Activated CD4-positive, CD25-positive, alpha-beta regulatory T cell treated with anti-CD3 and anti-CD28 coated beads, Interleukin-2, amount 50 U/mL, for 72 hours (primary cell): Measurements from ENCODE around the gene CCNL1.
A peak's percentile ranks its signal among the peaks of the same experiment; 100 is the strongest.
"Not testable (repeated sequence)": the region's sequence is repeated elsewhere in the genome, so short reads cannot be mapped to it uniquely, and the experiment has no call there.

ENCODE experiments used
- DNase-seq: peaks from one replicate; pipeline ENCODE4 v3.0.0; 2021

Gene CCNL1

DNA sequence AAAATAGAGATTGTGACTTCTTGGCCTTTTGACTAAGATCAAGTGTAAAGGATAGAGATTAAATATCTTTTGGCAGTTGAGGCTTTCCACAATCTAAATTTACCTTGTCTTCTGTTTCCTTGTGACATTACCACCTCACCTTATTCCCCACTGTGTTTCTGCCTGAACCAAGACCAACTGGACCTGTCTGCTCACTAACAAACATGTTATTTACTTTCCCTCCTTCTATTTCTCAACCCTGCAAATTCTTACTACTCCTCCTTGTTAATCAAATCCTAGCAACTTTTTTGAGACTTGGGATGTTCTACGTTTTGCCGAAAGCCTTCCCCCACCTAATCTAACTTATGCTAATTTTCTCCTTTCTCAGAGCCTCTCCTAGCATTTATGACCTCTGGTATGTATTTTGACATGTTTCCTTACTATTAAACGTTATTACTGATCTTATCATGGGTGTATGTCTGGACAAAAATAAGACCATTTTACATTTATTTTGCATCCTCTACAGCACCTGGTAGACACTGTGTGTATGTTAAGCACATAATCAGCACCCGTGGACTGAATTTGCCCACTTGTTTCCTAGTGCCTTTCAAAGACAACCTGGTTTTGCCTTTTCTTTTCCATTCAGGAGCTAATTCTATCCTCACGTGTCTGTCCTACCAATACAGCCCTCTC, 7.6 kb upstream of the CCNL1 start:
- DNase-seq, result no peak

DNA sequence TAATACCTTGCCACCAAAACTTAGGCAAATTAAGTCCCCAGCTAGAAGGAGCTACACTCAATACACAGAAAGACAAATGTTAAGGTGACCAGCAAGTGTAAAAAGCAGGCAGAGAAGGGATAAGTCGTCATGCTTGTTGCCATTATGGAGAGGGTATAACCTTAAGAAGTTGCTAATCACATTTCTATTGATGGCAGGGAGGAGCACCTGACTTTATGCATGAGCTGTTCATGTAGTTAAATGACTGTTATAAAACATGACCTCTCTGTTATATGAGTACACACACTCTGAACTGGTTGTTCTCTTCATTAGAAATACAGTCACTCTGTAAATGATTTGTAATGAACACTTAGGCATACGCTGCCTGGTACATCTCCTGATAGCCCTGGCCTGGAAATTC, 6.6 kb upstream of the CCNL1 start:
- DNase-seq, result no peak

DNA sequence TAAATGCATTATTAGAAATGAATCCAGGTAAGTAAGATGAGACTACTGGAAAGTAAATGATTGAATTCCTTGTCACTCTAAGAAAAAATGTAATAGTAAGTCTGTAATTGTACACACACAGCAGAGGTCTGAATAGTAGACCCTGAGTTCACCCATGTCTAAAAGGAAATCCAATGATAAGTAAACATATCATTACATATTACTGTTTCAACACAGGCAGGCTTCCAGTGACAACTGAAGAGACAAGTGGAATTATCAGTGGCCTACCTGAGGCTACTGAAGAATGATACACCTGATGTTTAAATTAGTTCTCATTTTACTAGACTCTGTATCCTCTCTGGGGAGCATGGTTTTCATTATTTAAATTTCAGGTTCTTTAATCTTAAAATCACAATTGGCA, 6.2 kb upstream of the CCNL1 start:
- DNase-seq, result no peak

DNA sequence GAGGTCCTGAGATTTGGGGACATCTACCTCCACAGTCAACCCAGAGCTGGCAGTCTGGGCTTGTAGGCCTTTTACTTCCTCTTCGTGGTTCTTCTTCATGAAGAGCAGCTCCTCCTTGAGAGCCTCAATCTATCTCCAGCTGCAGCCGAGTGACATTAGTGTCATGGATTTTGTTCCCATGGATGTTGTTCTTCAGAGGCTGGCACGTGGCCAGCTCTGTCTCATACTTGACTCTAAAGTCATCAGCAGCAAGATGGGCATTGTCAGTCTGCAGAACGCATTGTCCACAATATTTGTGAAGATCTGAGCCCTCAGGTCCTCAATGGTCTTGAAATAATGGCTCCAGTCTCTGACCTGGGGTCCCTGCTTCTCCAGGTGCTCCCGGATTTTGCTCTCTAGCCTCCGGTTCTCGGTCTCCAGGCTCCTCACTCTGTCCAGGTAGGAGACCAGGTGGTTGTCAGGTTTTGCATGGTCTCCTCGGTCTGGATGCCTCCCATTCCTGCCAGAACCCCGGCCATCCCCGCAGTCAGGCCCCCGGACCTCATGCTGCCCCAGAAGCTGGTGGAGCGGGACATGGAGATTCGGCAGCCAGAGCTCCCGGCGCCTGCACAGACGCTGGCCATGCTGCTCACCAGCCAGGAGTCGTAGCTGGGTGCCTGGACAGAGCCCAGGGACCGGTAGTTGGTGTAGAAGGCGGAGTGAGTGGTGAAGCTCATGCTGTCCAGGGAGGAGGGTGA, 3.4 kb upstream of the CCNL1 start:
- DNase-seq, result no peak

DNA sequence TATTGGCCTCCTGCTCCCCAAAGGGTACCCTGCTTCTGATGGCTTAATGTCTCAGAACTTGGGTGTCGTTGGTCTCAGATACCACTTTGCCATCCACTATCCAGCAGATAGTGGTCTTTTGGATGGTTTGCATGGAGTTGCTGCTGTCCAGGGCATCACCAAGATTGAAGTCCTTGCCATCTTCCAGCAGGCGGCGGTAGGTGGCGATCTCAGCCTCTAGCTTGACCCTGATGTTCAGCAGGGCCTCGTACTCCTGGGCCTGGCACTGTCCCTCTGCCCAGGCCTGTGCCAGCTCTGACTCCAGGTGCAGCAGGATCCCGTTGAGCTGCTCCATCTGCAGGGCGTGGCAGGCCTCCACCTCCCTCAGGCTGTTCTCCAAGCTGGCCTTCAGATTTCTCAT, 2.7 kb upstream of the CCNL1 start:
- DNase-seq, result not testable (repeated sequence)

- DNase-seq, result no peak
These were observed 894 bp upstream of the CCNL1 start for GRCh38 chr3:157160658-157161424.

- peak; percentile 76 for DNase-seq
These were observed 748 bp downstream of the CCNL1 start for GRCh38 chr3:157159037-157159761.

DNA sequence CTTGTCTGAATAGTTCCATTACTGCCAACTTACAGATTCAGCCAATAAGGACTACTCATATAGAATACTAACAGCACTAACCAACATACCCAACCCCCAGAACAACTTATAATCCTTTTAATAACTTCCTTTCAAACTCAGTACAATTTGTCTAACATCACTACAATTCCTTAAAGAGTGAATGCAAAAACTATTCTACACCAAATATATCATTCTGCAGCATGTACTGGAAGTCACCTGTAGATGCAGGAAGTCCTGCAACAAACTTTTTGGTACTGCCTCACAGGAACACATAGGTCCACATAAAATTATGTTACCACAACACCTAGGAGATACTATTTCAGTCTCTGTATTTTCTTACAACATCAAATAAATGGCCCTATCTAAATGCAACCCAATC, 2.1 kb downstream of the CCNL1 start:
- no peak for DNase-seq

DNA sequence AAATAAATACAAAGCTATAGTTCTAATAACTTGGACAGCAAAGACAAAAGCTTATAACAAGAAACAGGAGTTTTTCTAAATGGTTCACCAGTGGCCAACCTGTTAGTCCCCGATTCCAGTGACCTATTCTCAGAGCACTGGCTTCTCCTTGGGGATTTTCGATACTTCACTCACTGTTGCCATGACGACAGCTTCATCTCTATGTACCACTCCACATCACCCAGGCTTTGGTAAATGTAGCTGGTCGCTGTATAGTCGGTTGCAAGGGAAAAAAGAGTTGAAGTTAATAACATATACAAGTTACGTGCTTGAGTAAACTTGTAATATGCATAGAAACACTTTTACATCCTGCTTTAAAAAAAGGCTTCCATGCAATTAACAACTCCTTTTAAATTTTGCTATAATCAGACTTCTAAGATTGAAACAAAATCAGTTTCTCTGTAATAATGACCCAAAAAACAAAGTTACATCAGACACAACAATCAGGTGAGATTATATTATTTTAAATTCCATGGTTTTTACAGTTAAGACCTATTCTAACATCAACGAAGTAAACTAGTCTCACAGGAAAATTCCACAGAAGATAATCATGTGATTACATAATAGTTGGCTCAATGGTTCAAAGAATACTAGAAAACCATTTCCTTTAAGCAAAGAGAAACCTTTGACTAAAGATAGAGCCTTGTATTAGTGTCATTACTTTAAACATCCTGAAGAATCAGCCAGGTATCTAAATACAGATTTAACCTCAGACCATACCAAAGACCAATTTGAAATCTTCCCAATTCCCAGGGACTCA, 2.9 kb downstream of the CCNL1 start:
- DNase-seq, result no peak

- DNase-seq, result no peak
These were observed 4.4 kb downstream of the CCNL1 start for GRCh38 chr3:157155591-157155990.

- DNase-seq, result no peak
These were observed 5.2 kb downstream of the CCNL1 start for GRCh38 chr3:157154563-157155330.

DNA sequence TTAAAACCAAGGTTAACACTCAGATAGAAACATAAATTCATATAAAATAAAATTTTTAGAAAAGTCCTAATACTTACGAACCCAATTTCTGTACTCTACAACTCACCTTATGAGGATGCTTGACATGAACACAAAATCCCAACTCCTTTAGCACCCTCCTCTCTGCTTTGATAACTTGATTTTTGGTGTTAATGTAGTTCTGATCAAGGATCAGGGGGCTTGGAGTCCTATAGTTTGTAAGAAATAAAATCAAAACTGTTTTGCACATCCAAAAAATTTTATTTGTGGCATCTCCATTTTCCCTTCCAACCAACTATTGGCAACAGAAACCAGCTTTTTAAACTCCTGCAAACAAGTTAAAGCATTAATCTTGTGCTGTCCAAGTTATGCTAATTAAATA, 7.0 kb downstream of the CCNL1 start:
- no peak for DNase-seq

DNA sequence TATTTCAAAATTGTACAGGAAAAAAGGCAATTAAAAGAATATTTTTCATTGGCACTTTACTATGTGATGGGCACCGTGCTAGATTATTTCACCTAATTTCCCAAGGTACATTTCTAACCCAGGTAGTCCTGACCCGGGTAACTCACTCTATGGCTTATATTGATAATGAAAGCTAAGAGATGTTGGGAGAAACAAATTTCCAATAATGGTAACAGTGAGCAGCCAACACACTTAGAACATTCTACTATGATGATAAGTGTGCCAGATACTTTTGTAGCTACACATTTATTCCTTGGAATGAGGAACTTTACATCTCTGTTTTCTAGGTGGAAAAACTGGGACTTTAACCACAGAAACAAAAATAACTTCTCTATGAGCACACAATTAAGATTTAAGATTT, 7.5 kb downstream of the CCNL1 start:
- no peak for DNase-seq

DNA sequence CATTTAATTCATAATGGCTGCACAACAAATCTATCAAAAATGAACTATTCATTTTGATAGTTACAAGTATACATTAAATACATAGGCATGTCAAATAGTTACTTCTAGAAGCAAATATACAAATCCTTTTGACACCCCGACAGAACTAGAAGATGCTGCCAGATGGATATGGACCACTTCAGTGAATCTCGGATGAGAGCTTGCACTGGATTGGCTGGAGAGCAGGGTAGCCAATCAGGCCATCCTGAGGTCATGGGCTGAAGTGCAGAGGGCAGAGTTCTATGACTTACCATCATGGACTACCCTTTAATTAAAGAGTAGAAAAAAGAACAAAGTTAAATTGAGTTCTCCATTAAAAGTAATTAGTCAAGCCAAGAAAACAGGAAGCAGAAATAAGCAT, 8.3 kb downstream of the CCNL1 start:
- DNase-seq, result no peak

DNA sequence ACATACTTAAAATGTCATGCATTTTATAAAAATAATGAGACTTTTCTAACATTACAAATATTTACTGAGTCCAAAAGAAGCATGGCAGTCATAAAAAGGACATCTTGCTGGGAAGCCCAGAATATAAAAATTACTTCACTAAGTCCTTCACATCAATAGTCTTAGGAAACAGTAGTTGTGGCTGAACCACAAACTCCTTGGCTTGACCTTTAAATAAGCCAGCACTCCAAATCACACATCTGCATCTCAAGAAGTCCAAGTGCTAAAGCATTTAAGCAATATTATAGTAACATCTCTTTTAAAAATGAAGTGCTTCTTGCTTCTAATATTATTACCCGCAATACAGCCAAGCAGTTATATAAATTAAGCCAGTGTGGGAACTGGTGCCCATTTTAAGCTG, 8.8 kb downstream of the CCNL1 start:
- DNase-seq, result no peak

GRCh38 chr3:157149136-157149696, 10.7 kb downstream of the CCNL1 start:
- DNase-seq, result no peak

GRCh38 chr3:157148196-157148889, 11.6 kb downstream of the CCNL1 start:
- DNase-seq, result no peak

GRCh38 chr3:157147099-157147803, 12.7 kb downstream of the CCNL1 start:
- no peak for DNase-seq

GRCh38 chr3:157145606-157146322, 14.2 kb downstream of the CCNL1 start:
- DNase-seq, result no peak
